ENCODE results near the gene C9orf50.
A peak's percentile ranks its signal among the peaks of the same experiment; 100 is the strongest.
"Not testable (repeated sequence)": the region's sequence is repeated elsewhere in the genome, so short reads cannot be mapped to it uniquely, and the experiment has no call there.

The C9orf50 gene

GRCh38 chr9:129641750-129642585 lies 21.1 kb upstream of the C9orf50 start, which contains the start of gene ASB6:
Gene ASB6 (minus strand): TSS chr9:129642151. CDS start chr9:129641999, 152 bp downstream.
- peak; percentile 91 to 99 for DNase-seq (ENCODE audit: low spot score in 2 of 2)
- Histone ChIP-seq H3K9me3 (no peaks in the 10 kb centered on the region), H3K27me3 (ENCODE audit: low read depth) (no peaks in the 10 kb centered on the region), H3K4me1 (peaks cover 15% of the 10 kb centered on the region), H3K4me3 (peak within 1 kb of the TSS; percentile 83), H3K36me3 (replicated peaks) (peaks cover 29% of the 10 kb centered on the region)
- in situ Hi-C loops (cut with MboI; ENCODE audit: low sequenced_read_pairs): loop anchor here (5.0 kb wide), 1 partner anchor 140 kb away; no protein-coding TSS in a partner anchor

- no peaks in the 10 kb centered on the region for H3K9me3 ChIP-seq
- no peaks in the 10 kb centered on the region for H3K27me3 ChIP-seq (ENCODE audit: low read depth)
- H3K4me3 ChIP-seq: peak overlapping the region; percentile 83
- H3K36me3 ChIP-seq (replicated peaks): peaks cover 38% of the 10 kb centered on the region
- in situ Hi-C loops (cut with MboI; ENCODE audit: low sequenced_read_pairs): loop anchor here (5.0 kb wide), 1 partner anchor 141 kb away; no protein-coding TSS in a partner anchor
- no peak for DNase-seq (ENCODE audit: low spot score in 2 of 2)
- peaks cover 15% of the 10 kb centered on the region for H3K4me1 ChIP-seq
Observed at GRCh38 chr9:129640871-129641749, 20.2 kb upstream of the C9orf50 start.

GRCh38 chr9:129640086-129640870 lies 19.4 kb upstream of the C9orf50 start:
- DNase-seq (ENCODE audit: low spot score in 2 of 2): peak; percentile 76 to 86
- Histone ChIP-seq H3K27me3 (ENCODE audit: low read depth) (no peaks in the 10 kb centered on the region), H3K9me3 (no peaks in the 10 kb centered on the region), H3K4me3 (peak overlapping the region; percentile 83), H3K36me3 (replicated peaks) (peaks cover 45% of the 10 kb centered on the region), H3K4me1 (peaks cover 15% of the 10 kb centered on the region)
- in situ Hi-C loops (cut with MboI; ENCODE audit: low sequenced_read_pairs): loop anchor here (5.0 kb wide), 1 partner anchor 142 kb away; no protein-coding TSS in a partner anchor

- Histone ChIP-seq H3K27me3 (ENCODE audit: low read depth) (no peaks in the 10 kb centered on the region), H3K4me3 (no peak overlapping the region), H3K4me1 (peaks cover 15% of the 10 kb centered on the region), H3K36me3 (replicated peaks) (peaks cover 50% of the 10 kb centered on the region), H3K9me3 (no peaks in the 10 kb centered on the region)
- in situ Hi-C loops (cut with MboI; ENCODE audit: low sequenced_read_pairs): loop anchor here (5.0 kb wide), 1 partner anchor 143 kb away; no protein-coding TSS in a partner anchor
- no peak for DNase-seq (ENCODE audit: low spot score in 2 of 2)
Observed at GRCh38 chr9:129639756-129640085, 18.8 kb upstream of the C9orf50 start.

- Histone ChIP-seq H3K4me1 (peaks cover 15% of the 10 kb centered on the region), H3K4me3 (no peak overlapping the region), H3K27me3 (ENCODE audit: low read depth) (no peaks in the 10 kb centered on the region), H3K36me3 (replicated peaks) (peaks cover 54% of the 10 kb centered on the region), H3K9me3 (no peaks in the 10 kb centered on the region)
- in situ Hi-C loops (cut with MboI; ENCODE audit: low sequenced_read_pairs): no loop called here
- no peak for DNase-seq (ENCODE audit: low spot score in 2 of 2)
Observed at GRCh38 chr9:129639034-129639630, 18.2 kb upstream of the C9orf50 start.

- no peak overlapping the region for H3K4me3 ChIP-seq
- no peaks in the 10 kb centered on the region for H3K9me3 ChIP-seq
- H3K36me3 ChIP-seq (replicated peaks): peaks cover 66% of the 10 kb centered on the region
- H3K4me1 ChIP-seq: peaks cover 15% of the 10 kb centered on the region
- H3K27me3 ChIP-seq (ENCODE audit: low read depth): no peaks in the 10 kb centered on the region
- in situ Hi-C loops (cut with MboI; ENCODE audit: low sequenced_read_pairs): no loop called here
- DNase-seq (ENCODE audit: low spot score in 2 of 2): no peak
Observed at GRCh38 chr9:129637673-129638439, 17.0 kb upstream of the C9orf50 start.

GRCh38 chr9:129637102-129637501 lies 16.2 kb upstream of the C9orf50 start:
- Histone ChIP-seq H3K27me3 (ENCODE audit: low read depth) (no peaks in the 10 kb centered on the region), H3K4me3 (no peak overlapping the region), H3K36me3 (replicated peaks) (peaks cover 74% of the 10 kb centered on the region), H3K9me3 (no peaks in the 10 kb centered on the region), H3K4me1 (peaks cover 15% of the 10 kb centered on the region)
- no peak for DNase-seq (ENCODE audit: low spot score in 2 of 2)
- in situ Hi-C loops (cut with MboI; ENCODE audit: low sequenced_read_pairs): no loop called here

GRCh38 chr9:129636343-129636742 lies 15.4 kb upstream of the C9orf50 start:
- DNase-seq (ENCODE audit: low spot score in 2 of 2); H3K9me3 ChIP-seq; H3K27me3 ChIP-seq (ENCODE audit: low read depth); in situ Hi-C loops (cut with MboI; ENCODE audit: low sequenced_read_pairs); H3K4me3 ChIP-seq: not testable (repeated sequence)
- Histone ChIP-seq H3K4me1 (peaks cover 15% of the 10 kb centered on the region), H3K36me3 (replicated peaks) (peaks cover 79% of the 10 kb centered on the region)

- Histone ChIP-seq H3K4me3 (no peak overlapping the region), H3K9me3 (no peaks in the 10 kb centered on the region), H3K27me3 (ENCODE audit: low read depth) (no peaks in the 10 kb centered on the region), H3K4me1 (peaks cover 10% of the 10 kb centered on the region), H3K36me3 (replicated peaks) (peaks cover 83% of the 10 kb centered on the region)
- in situ Hi-C loops (cut with MboI; ENCODE audit: low sequenced_read_pairs): no loop called here
- no peak for DNase-seq (ENCODE audit: low spot score in 2 of 2)
Observed at GRCh38 chr9:129635099-129636065, 14.5 kb upstream of the C9orf50 start.

- H3K9me3 ChIP-seq: no peaks in the 10 kb centered on the region
- peaks cover 85% of the 10 kb centered on the region for H3K36me3 ChIP-seq (replicated peaks)
- in situ Hi-C loops (cut with MboI; ENCODE audit: low sequenced_read_pairs): no loop called here
- H3K4me1 ChIP-seq: no peaks in the 10 kb centered on the region
- no peak for DNase-seq (ENCODE audit: low spot score in 2 of 2)
- H3K4me3 ChIP-seq: no peak overlapping the region
- no peaks in the 10 kb centered on the region for H3K27me3 ChIP-seq (ENCODE audit: low read depth)
Observed at GRCh38 chr9:129633848-129634247, 12.9 kb upstream of the C9orf50 start.

- no peaks in the 10 kb centered on the region for H3K9me3 ChIP-seq
- in situ Hi-C loops (cut with MboI; ENCODE audit: low sequenced_read_pairs): no loop called here
- H3K4me3 ChIP-seq: no peak overlapping the region
- H3K27me3 ChIP-seq (ENCODE audit: low read depth): no peaks in the 10 kb centered on the region
- no peak for DNase-seq (ENCODE audit: low spot score in 2 of 2)
- peaks cover 4% of the 10 kb centered on the region; the same call in 1 of the 2 replicates for H3K4me1 ChIP-seq
- peaks cover 85% of the 10 kb centered on the region for H3K36me3 ChIP-seq (replicated peaks)
Observed at GRCh38 chr9:129633207-129633606, 12.3 kb upstream of the C9orf50 start.

Data from HAP-1 (cell line).